Astrocyte of the cerebellum (primary cell): ENCODE data around the gene NPB.
A peak's percentile ranks its signal among the peaks of the same experiment; 100 is the strongest.

Experiments used
- DNase-seq: peaks from one replicate; pipeline ENCODE4 v3.0.0-alpha.2; 2011; ENCODE audit warnings: low read depth
- H3K4me3 ChIP-seq: 2 replicates; pipeline ENCODE4 v1.5.1; 2011; ENCODE audit warnings: mild to moderate bottlenecking, low read depth, low read length, moderate library complexity
- CTCF ChIP-seq: IDR thresholded peaks from 2 replicates; pipeline ENCODE4 v1.5.1; 2012; ENCODE audit warnings: low read length, low read depth, moderate library complexity, mild to moderate bottlenecking; ENCODE audit errors: missing control alignments
- in situ Hi-C: cut with HindIII; loops from 2 replicates; pipeline ENCODE4 v1.10.0; 2017; ENCODE audit warnings: low sequenced_read_pairs

Gene NPB

GRCh38 chr17:81931557-81932332 lies 29.7 kb downstream of the NPB start:
- in situ Hi-C loops: no loop called here
- H3K4me3 ChIP-seq: no peak overlapping the region
- TF ChIP-seq CTCF: no peak
- DNase-seq: no peak

- DNase-seq: no peak
- H3K4me3 ChIP-seq: no peak overlapping the region
- in situ Hi-C loops: no loop called here
- TF ChIP-seq CTCF: no peak
Measured at GRCh38 chr17:81932333-81932983, 30.4 kb downstream of the NPB start.

GRCh38 chr17:81933178-81933699 lies 31.2 kb downstream of the NPB start:
- no peak for DNase-seq
- in situ Hi-C loops: no loop called here
- no peak overlapping the region for H3K4me3 ChIP-seq
- no peak for TF ChIP-seq CTCF

GRCh38 chr17:81934098-81934757 lies 32.2 kb downstream of the NPB start:
- TF ChIP-seq CTCF: no peak
- in situ Hi-C loops: no loop called here
- no peak overlapping the region for H3K4me3 ChIP-seq
- DNase-seq: no peak

GRCh38 chr17:81934850-81935708 lies 33.0 kb downstream of the NPB start:
- in situ Hi-C loops: no loop called here
- no peak for TF ChIP-seq CTCF
- DNase-seq: no peak
- H3K4me3 ChIP-seq: no peak overlapping the region

GRCh38 chr17:81935709-81936084 lies 33.7 kb downstream of the NPB start:
- TF ChIP-seq CTCF: no peak
- peak overlapping the region; percentile 85 for H3K4me3 ChIP-seq
- in situ Hi-C loops: no loop called here
- no peak for DNase-seq
